Karpas-422 (cell line): ENCODE measurements around the gene CRIM1. TPM values are rescaled to one million over a fixed set of nuclear protein-coding genes. Genes with fewer than 3 reads are reported as not detected.

Experiments
- DNase-seq: peaks from one replicate; pipeline ENCODE4 v3.0.0-alpha.2; 2015
- H2AFZ ChIP-seq: fragments of 200-600 bp; sonication (generic); 2 replicates; pipeline ENCODE4 v1.6.1; 2014; ENCODE audit warnings: antibody characterized with exemption, low read length, mixed read lengths
- H3K27ac ChIP-seq: fragments of 200-600 bp; sonication (generic); 2 replicates; pipeline ENCODE4 v1.5.1; 2014; ENCODE audit warnings: mild to moderate bottlenecking, low read length, moderate library complexity
- H3K27me3 ChIP-seq: fragments of 200-600 bp; sonication (generic); 2 replicates; pipeline ENCODE4 v1.6.1; 2014; ENCODE audit warnings: low read length, mixed read lengths
- H3K36me3 ChIP-seq: fragments of 200-600 bp; sonication (generic); 2 replicates; pipeline ENCODE4 v1.6.1; 2014; ENCODE audit warnings: low read length, mixed read lengths; ENCODE audit not compliant: insufficient read depth
- H3K4me1 ChIP-seq: fragments of 200-600 bp; sonication (generic); 2 replicates; pipeline ENCODE4 v1.6.1; 2014; ENCODE audit warnings: mild to moderate bottlenecking, low read length, mixed read lengths
- H3K4me2 ChIP-seq: fragments of 200-600 bp; sonication (generic); 2 replicates; pipeline ENCODE4 v1.6.1; 2014; ENCODE audit warnings: low read length, low read depth, mild to moderate bottlenecking; ENCODE audit not compliant: poor library complexity, severe bottlenecking
- H3K4me3 ChIP-seq: fragments of 200-600 bp; sonication (generic); 2 replicates; pipeline ENCODE4 v1.5.1; 2014; ENCODE audit warnings: mild to moderate bottlenecking, antibody characterized with exemption, low read length, mixed read lengths
- H3K79me2 ChIP-seq: fragments of 200-600 bp; sonication (generic); 2 replicates; pipeline ENCODE4 v1.6.1; 2014; ENCODE audit warnings: mild to moderate bottlenecking, low read length, mixed read lengths
- H3K9ac ChIP-seq: fragments of 200-600 bp; sonication (generic); 2 replicates; pipeline ENCODE4 v1.6.0; 2014; ENCODE audit warnings: low read length
- H3K9me2 ChIP-seq: fragments of 200-600 bp; sonication (generic), shearing (Covaris generic); replicated peaks from 2 replicates; pipeline ENCODE4 v1.6.0; 2014; ENCODE audit warnings: mild to moderate bottlenecking, low read length, moderate library complexity; ENCODE audit not compliant: insufficient read depth
- H3K9me3 ChIP-seq: fragments of 300-700, 200-600 bp; sonication (generic); 2 replicates; pipeline ENCODE4 v1.6.1; 2014; ENCODE audit warnings: low read length, mixed read lengths
- H4K20me1 ChIP-seq: fragments of 200-600 bp; sonication (generic); 2 replicates; pipeline ENCODE4 v1.6.1; 2014; ENCODE audit warnings: mild to moderate bottlenecking, antibody characterized with exemption, low read length, low read depth; ENCODE audit not compliant: insufficient read depth
- total RNA-seq: library from RNA; depleted of rRNA; stranded (reverse); fragments of >200 nt; shearing (Covaris generic); gene quantifications from 2 replicates; pipeline ENCODE4 v1.2.3, GENCODE V29; 2014; ENCODE audit warnings: low replicate concordance

The CRIM1 gene
- total RNA-seq, 1 experiment from 2014 or later = not detected

DNA sequence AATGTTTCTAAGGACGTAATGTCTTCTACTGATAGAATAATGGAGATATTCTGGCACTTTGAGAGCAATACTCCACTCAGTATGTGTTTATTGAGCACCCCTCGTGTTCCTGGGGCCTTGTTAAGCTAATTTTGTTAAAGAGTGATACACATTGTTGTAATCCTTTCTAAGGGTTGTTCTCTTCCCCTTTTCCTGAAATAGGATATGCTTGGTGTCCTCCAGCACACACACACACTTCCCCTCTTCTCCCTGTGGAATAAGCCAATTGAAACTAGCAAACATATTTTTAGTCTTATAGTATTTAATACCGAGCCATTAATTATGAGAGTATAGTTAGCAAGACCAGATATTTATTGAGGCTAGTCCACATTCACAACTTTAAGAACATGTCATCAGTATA lies 114.1 kb downstream of the CRIM1 start:
- Histone ChIP-seq H3K9me3 (no peaks in the 10 kb centered on the region; the same call in 1 of the 2 replicates), H3K27me3 (no peaks in the 10 kb centered on the region), H3K4me2 (no peak overlapping the region), H3K27ac (no peak overlapping the region), H3K9ac (no peak overlapping the region), H4K20me1 (no peaks in the 10 kb centered on the region), H2AFZ (no peak overlapping the region), H3K9me2 (no peaks in the 10 kb centered on the region), H3K36me3 (no peaks in the 10 kb centered on the region), H3K79me2 (no peaks in the 10 kb centered on the region), H3K4me3 (no peak overlapping the region), H3K4me1 (no peaks in the 10 kb centered on the region)
- DNase-seq = no peak

DNA sequence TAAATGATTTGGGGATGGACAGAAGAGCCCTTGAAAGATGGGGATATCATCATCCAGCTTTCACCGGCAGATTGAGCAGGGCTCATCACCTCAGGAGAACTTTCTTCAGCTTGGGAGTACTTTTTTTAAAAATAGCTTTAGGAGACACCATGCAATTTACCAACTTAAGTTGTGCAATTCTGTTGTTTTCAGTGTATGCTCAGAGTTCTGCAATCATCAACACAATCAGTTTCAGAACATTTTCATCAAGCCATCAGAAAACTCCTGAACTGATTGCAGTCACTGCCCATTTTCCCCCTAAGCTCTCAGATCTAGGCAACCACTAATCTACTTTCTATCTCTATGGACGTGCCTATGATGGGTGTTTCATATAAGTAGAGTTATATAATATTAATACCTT lies 117.7 kb downstream of the CRIM1 start:
- Histone ChIP-seq H3K79me2 (no peaks in the 10 kb centered on the region), H3K9ac (no peak overlapping the region), H2AFZ (no peak overlapping the region), H3K27me3 (0 out of 2 replicates have a peak, but pooled peaks cover 6% of the 10 kb centered on the region), H3K9me2 (no peaks in the 10 kb centered on the region), H3K4me3 (no peak overlapping the region), H3K27ac (no peak overlapping the region), H3K4me2 (no peak overlapping the region), H3K4me1 (no peaks in the 10 kb centered on the region), H3K36me3 (no peaks in the 10 kb centered on the region), H4K20me1 (no peaks in the 10 kb centered on the region), H3K9me3 (peaks cover 22% of the 10 kb centered on the region)
- DNase-seq = no peak

DNA sequence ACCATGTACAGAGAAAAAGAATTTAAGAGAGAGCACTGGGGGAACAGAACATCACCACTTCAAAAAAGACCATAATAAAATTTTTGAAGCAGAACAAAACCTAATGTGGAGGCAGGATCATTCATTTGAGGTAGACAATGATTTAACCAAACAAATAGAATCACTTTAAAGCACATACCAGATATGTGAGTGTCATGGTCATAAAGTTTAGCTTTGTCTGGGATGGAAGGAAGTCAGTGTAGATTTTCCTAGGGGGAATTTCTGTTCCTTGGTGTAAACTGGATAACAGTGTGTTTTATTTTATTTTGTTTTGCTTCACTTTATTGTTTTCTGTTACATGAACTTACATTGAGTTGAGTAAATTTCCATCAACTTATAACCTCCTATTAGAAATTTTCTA lies 120.8 kb downstream of the CRIM1 start:
- Histone ChIP-seq H3K4me1 (no peaks in the 10 kb centered on the region), H3K9ac (no peak overlapping the region), H3K27ac (no peak overlapping the region), H4K20me1 (no peaks in the 10 kb centered on the region), H3K9me3 (peaks cover 22% of the 10 kb centered on the region), H3K27me3 (0 out of 2 replicates have a peak, but pooled peaks cover 6% of the 10 kb centered on the region), H3K36me3 (no peaks in the 10 kb centered on the region), H3K79me2 (no peaks in the 10 kb centered on the region), H3K4me2 (no peak overlapping the region), H2AFZ (no peak overlapping the region), H3K9me2 (no peaks in the 10 kb centered on the region), H3K4me3 (no peak overlapping the region)
- no peak for DNase-seq

DNA sequence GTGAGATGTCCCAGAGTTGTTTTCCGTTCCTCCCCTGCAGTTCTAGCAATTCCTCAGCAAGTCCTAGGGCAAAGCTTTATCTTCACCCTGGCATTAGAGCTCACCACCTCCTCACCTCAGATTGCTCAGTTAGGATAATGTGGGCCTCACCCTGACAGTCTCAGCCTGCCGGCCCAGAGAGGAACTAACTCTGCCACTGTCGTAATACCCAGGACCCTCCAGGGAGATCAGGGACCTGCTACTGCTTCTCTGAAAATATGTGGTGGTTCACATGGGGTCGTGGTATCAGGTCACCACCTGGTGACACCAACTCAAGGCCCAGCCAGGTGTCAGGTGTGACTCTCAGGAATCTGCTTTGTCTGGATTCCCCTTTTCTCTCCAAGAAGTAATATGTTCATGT lies 121.7 kb downstream of the CRIM1 start:
- H3K9ac ChIP-seq = no peak overlapping the region
- H4K20me1 ChIP-seq = no peaks in the 10 kb centered on the region
- no peaks in the 10 kb centered on the region for H3K9me2 ChIP-seq
- no peak for DNase-seq
- H3K9me3 ChIP-seq = peaks cover 22% of the 10 kb centered on the region
- no peak overlapping the region for H3K27ac ChIP-seq
- H3K4me2 ChIP-seq = no peak overlapping the region
- H3K27me3 ChIP-seq = 0 out of 2 replicates have a peak, but pooled peaks cover 6% of the 10 kb centered on the region
- H3K4me3 ChIP-seq = no peak overlapping the region
- H2AFZ ChIP-seq = no peak overlapping the region
- no peaks in the 10 kb centered on the region for H3K79me2 ChIP-seq
- no peaks in the 10 kb centered on the region for H3K4me1 ChIP-seq
- H3K36me3 ChIP-seq = no peaks in the 10 kb centered on the region

DNA sequence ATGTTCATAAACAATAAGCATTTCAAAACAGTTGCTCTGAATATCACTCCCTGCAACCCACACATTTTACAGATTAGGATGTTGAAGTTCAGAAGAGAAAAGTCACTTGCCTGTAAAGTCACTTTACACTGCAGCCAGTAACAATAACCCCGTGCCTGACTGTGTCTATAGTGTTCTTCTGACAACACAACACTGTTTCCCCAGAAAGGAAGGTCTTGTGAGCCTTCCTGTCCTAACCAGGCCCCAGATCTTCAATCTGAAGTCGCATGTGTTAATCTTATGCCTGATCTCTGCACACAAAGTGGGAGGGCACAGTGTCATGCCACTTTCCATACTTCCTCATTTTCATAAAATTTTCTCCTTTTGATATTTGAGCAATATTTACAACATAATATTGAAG lies 122.2 kb downstream of the CRIM1 start:
- no peak overlapping the region for H2AFZ ChIP-seq

GRCh38 chr2:36478332-36478738 lies 122.8 kb downstream of the CRIM1 start:
- Histone ChIP-seq H3K4me1 (no peaks in the 10 kb centered on the region), H3K9me2 (no peaks in the 10 kb centered on the region), H3K4me2 (no peak overlapping the region), H3K9me3 (peaks cover 22% of the 10 kb centered on the region), H3K79me2 (no peaks in the 10 kb centered on the region), H3K27ac (no peak overlapping the region), H3K27me3 (0 out of 2 replicates have a peak, but pooled peaks cover 6% of the 10 kb centered on the region), H3K36me3 (no peaks in the 10 kb centered on the region), H2AFZ (no peak overlapping the region), H3K4me3 (no peak overlapping the region), H4K20me1 (no peaks in the 10 kb centered on the region), H3K9ac (no peak overlapping the region)
- no peak for DNase-seq

More for the DNA sequence above, 122.2 kb downstream of the CRIM1 start:
- H3K4me3 ChIP-seq = no peak overlapping the region
- peaks cover 22% of the 10 kb centered on the region for H3K9me3 ChIP-seq
- DNase-seq = no peak
- H3K4me1 ChIP-seq = no peaks in the 10 kb centered on the region
- no peak overlapping the region for H3K4me2 ChIP-seq
- no peaks in the 10 kb centered on the region for H3K79me2 ChIP-seq
- no peak overlapping the region for H3K9ac ChIP-seq
- H3K27ac ChIP-seq = no peak overlapping the region
- no peaks in the 10 kb centered on the region for H4K20me1 ChIP-seq
- no peaks in the 10 kb centered on the region for H3K9me2 ChIP-seq
- 0 out of 2 replicates have a peak, but pooled peaks cover 6% of the 10 kb centered on the region for H3K27me3 ChIP-seq
- no peaks in the 10 kb centered on the region for H3K36me3 ChIP-seq

DNA sequence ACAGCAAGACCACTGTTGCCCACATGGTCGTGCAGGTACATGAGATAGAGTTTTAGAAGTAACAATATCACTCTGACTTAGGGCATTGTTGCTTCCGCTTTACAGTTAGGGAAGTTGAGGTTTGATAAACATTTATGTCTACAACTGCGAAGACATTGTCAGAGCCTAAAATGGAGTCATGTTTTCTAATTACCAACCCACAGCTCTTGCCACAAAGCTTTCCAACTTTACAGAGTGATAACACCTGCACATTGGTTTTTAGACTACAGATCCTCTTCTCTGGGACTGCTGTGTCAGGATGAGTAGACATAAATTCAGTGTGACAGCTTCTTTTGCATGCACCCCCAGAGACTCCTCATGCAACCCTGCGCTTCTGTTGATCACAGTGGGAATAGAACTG lies 123.4 kb downstream of the CRIM1 start:
- Histone ChIP-seq H3K4me3 (no peak overlapping the region), H3K27ac (no peak overlapping the region), H3K9ac (no peak overlapping the region), H3K4me2 (no peak overlapping the region), H3K36me3 (no peaks in the 10 kb centered on the region), H3K4me1 (no peaks in the 10 kb centered on the region), H3K9me2 (no peaks in the 10 kb centered on the region), H3K79me2 (no peaks in the 10 kb centered on the region), H3K27me3 (0 out of 2 replicates have a peak, but pooled peaks cover 6% of the 10 kb centered on the region), H2AFZ (no peak overlapping the region), H3K9me3 (peaks cover 22% of the 10 kb centered on the region), H4K20me1 (no peaks in the 10 kb centered on the region)
- DNase-seq = no peak

DNA sequence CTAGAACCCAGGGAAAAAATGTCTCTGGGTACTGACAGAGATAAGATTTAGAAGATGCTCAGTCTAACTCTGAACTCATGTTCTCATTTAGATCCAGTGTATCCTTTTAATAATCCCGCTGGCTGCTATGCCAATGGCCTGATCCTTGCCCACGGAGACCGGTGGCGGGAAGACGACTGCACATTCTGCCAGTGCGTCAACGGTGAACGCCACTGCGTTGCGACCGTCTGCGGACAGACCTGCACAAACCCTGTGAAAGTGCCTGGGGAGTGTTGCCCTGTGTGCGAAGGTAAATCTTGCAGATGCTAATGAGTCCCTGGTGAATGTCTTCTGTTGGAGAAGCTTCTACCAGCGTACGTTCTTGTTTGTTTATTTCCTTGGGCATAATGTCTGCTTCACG lies 123.8 kb downstream of the CRIM1 start:
- Histone ChIP-seq H3K9me2 (no peaks in the 10 kb centered on the region), H4K20me1 (no peaks in the 10 kb centered on the region), H3K27ac (no peak overlapping the region), H3K36me3 (no peaks in the 10 kb centered on the region), H3K4me2 (no peak overlapping the region), H3K4me3 (no peak overlapping the region), H3K9me3 (peaks cover 22% of the 10 kb centered on the region), H3K27me3 (0 out of 2 replicates have a peak, but pooled peaks cover 6% of the 10 kb centered on the region), H3K9ac (no peak overlapping the region), H3K79me2 (no peaks in the 10 kb centered on the region), H2AFZ (no peak overlapping the region), H3K4me1 (no peaks in the 10 kb centered on the region)
- DNase-seq = no peak

GRCh38 chr2:36480028-36480427 lies 124.5 kb downstream of the CRIM1 start:
- Histone ChIP-seq H3K79me2 (no peaks in the 10 kb centered on the region), H2AFZ (no peak overlapping the region), H3K4me2 (no peak overlapping the region), H3K9me3 (peaks cover 19% of the 10 kb centered on the region), H3K4me1 (no peaks in the 10 kb centered on the region), H3K27ac (no peak overlapping the region), H3K9me2 (no peaks in the 10 kb centered on the region), H3K9ac (no peak overlapping the region), H3K36me3 (no peaks in the 10 kb centered on the region), H3K4me3 (no peak overlapping the region), H3K27me3 (0 out of 2 replicates have a peak, but pooled peaks cover 6% of the 10 kb centered on the region), H4K20me1 (no peaks in the 10 kb centered on the region)
- DNase-seq = no peak
